B cell (primary cell): ENCODE measurements around the gene PRELID1. TPM values are rescaled to one million over a fixed set of nuclear protein-coding genes. Genes with fewer than 3 reads are reported as not detected.

Experiments
- ATAC-seq: fragments of 200-7000 bp; cut with Tn5 transposase; one replicate; pipeline ENCODE4 v1.10.0; 2021; ENCODE audit warnings: low read depth, mild to moderate bottlenecking, moderate number of reproducible peaks, moderate library complexity
- CTCF ChIA-PET: fragments of 350-600 bp; sonication (Branson Sonifier 250); formaldehyde crosslinking; loops from one replicate; lab custom pipeline; 2021; ENCODE audit warnings: antibody characterized with exemption, inconsistent platforms; lab: Charles Lee
- POLR2A ChIA-PET: fragments of 350-600 bp; sonication (Branson Sonifier 250); formaldehyde crosslinking; loops from one replicate; lab custom pipeline; 2021; ENCODE audit warnings: antibody characterized with exemption; lab: Charles Lee
- DNase-seq: peaks from one replicate; pipeline ENCODE4 v3.0.0; 2013
- H2AFZ ChIP-seq: 2 replicates; pipeline ENCODE4 v1.6.1; 2012; ENCODE audit warnings: mild to moderate bottlenecking, low read depth, low read length; ENCODE audit not compliant: insufficient read depth, poor library complexity, severe bottlenecking
- H3K27ac ChIP-seq, 2 donors: 1 replicate in 1 of 2; 2 replicates in 1 of 2; pipeline ENCODE4 v1.5.1; 2012 to 2013; ENCODE audit warnings: low read length in 2 of 2, mild to moderate bottlenecking in 2 of 2, moderate library complexity in 1 of 2
- H3K27me3 ChIP-seq, 4 experiments: fragments of 200-600 bp in 1 of 4; sonication (generic) in 1 of 4; replicated peaks in 1 of 4; 1 replicate in 2 of 4; 2 replicates in 2 of 4; pipeline versions ENCODE4 v1.6.1 to v1.7.0; 2013 to 2016; ENCODE audit warnings: low read length in 3 of 4, mild to moderate bottlenecking in 2 of 4, mixed read lengths in 1 of 4, moderate library complexity in 1 of 4; ENCODE audit not compliant: insufficient read depth in 4 of 4, control insufficient read depth in 3 of 4; ENCODE audit errors: control extremely low read depth in 1 of 4
- H3K36me3 ChIP-seq, 2 experiments: replicated peaks in 1 of 2; 1 replicate in 1 of 2; 2 replicates in 1 of 2; pipeline versions ENCODE4 v1.6.1 to v1.7.1; 2013; ENCODE audit warnings: low read length in 1 of 2; ENCODE audit not compliant: insufficient read depth in 2 of 2, control insufficient read depth in 1 of 2; ENCODE audit errors: control extremely low read depth in 1 of 2, extremely low read depth in 1 of 2
- H3K4me1 ChIP-seq, 2 donors: fragments of 200-600 bp in 1 of 2; sonication (generic) in 1 of 2; 1 replicate in 1 of 2; 2 replicates in 1 of 2; pipeline versions ENCODE4 v1.5.1 to v1.6.1; 2013 to 2017; ENCODE audit warnings: low read length in 2 of 2; ENCODE audit not compliant: control insufficient read depth in 2 of 2, insufficient read depth in 2 of 2
- H3K4me2 ChIP-seq: replicated peaks from 2 replicates; pipeline ENCODE3; 2012; ENCODE audit warnings: mild to moderate bottlenecking, low read depth, low read length; ENCODE audit not compliant: poor library complexity, severe bottlenecking
- H3K4me3 ChIP-seq, 5 experiments: fragments of 200-600 bp in 1 of 5; sonication (generic) in 1 of 5; 1 replicate in 3 of 5; 2 replicates in 2 of 5; pipeline versions ENCODE4 v1.5.1 to v1.7.0; 2011 to 2016; ENCODE audit warnings: low read length in 4 of 5, mild to moderate bottlenecking in 4 of 5, low read depth in 2 of 5, control low read depth in 1 of 5, moderate library complexity in 1 of 5; ENCODE audit not compliant: insufficient read depth in 1 of 5; ENCODE audit errors: control extremely low read depth in 1 of 5, extremely low read depth in 1 of 5
- H3K79me2 ChIP-seq: fragments of 200-600 bp; sonication (generic); one replicate; pipeline ENCODE4 v1.6.0; 2016; ENCODE audit warnings: low read length; ENCODE audit not compliant: control insufficient read depth, insufficient read depth
- H3K9ac ChIP-seq: fragments of 200-600 bp; sonication (generic); 2 replicates; pipeline ENCODE4 v1.6.1; 2017; ENCODE audit warnings: mild to moderate bottlenecking, low read length, moderate library complexity
- H3K9me3 ChIP-seq, 3 donors: one replicate each; pipeline versions ENCODE4 v1.6.1 to v1.7.1; 2013; ENCODE audit warnings: low read length in 2 of 3; ENCODE audit not compliant: control insufficient read depth in 2 of 3, insufficient read depth in 1 of 3; ENCODE audit errors: control extremely low read depth in 1 of 3
- H4K20me1 ChIP-seq: 2 replicates; pipeline ENCODE4 v1.6.0; 2012; ENCODE audit warnings: mild to moderate bottlenecking, low read length; ENCODE audit not compliant: insufficient read depth, control insufficient read depth, poor library complexity, severe bottlenecking
- H3K27ac Mint-ChIP-seq: one replicate; pipeline ENCODE4 v1.8.0; 2021; ENCODE audit warnings: mixed read lengths
- H3K27me3 Mint-ChIP-seq: one replicate; pipeline ENCODE4 v1.8.0; 2021; ENCODE audit warnings: mixed read lengths
- H3K4me1 Mint-ChIP-seq: one replicate; pipeline ENCODE4 v1.8.0; 2021; ENCODE audit warnings: mixed read lengths
- H3K4me3 Mint-ChIP-seq: one replicate; pipeline ENCODE4 v1.8.0; 2021; ENCODE audit warnings: mixed read lengths
- H3K9me3 Mint-ChIP-seq: one replicate; pipeline ENCODE4 v1.8.0; 2022; ENCODE audit warnings: mixed read lengths; ENCODE audit not compliant: insufficient read depth
- EZH2 ChIP-seq: IDR thresholded peaks from 2 replicates; pipeline ENCODE4 v1.6.1; 2012; ENCODE audit warnings: borderline replicate concordance, low read depth, mild to moderate bottlenecking, moderate library complexity, low read length; ENCODE audit not compliant: insufficient read depth, poor library complexity, severe bottlenecking
- WGBS: methylation state at CpG from one replicate; pipeline ENCODE4 v1.1.5; 2013; ENCODE audit warnings: missing lambda C conversion rate; ENCODE audit not compliant: insufficient coverage; 5-methylcytosine and 5-hydroxymethylcytosine counted together
- intact Hi-C: fragments of 100-400 bp; cut with micrococcal nuclease; formaldehyde crosslinking; loops from one replicate; pipeline ENCODE4 v1.10.0; 2022
- polyA plus RNA-seq: library from polyadenylated mRNA; depleted of rRNA; stranded (reverse); fragments of >200 nt; gene quantifications from 2 replicates; pipeline ENCODE4 v1.2.3, GENCODE V29; 2012
- total RNA-seq, 2 donors: library from RNA; stranded (reverse); fragments of 120-200 nt in 1 of 2; gene quantifications; 1 replicate in 1 of 2; 2 replicates in 1 of 2; pipeline versions ENCODE4 v1.2.3 to v1.2.4, GENCODE V29; 2013 to 2022
- TF ChIP-seq, protein P1 (sequence below): fragments of 200-600 bp; IDR thresholded peaks from one replicate; pipeline ENCODE4 v1.8.0; 2022; ENCODE audit warnings: antibody characterized with exemption, mild to moderate bottlenecking

The PRELID1 gene
- total and polyA plus RNA-seq, 2 donors (not counting 1 experiment from before 2014, with no cell fraction given), result 71.7 to 86.8 TPM

DNA sequence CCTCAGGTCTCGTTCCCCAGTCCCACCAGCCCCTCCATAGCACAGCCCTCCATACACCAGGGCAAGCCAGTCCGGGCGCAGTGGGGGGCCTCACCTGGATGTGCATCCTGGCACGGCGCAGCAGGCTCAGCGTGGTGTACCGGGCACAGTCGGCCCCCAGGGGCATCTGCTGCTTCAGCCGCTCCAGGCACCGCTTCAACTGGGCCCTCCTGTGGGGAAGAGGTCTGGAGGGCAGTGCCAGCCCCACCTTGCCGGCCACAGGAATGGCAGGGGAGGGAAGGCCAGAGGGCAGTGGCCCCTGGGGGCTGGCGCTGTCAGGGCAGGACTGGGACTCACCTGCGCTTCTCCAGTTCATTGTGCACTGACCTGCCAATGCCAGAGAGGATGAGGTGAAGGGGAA lies 6.7 kb downstream of the PRELID1 start:
- ChIA-PET POLR2A (interaction anchor here (1.0 to 1.4 kb wide), 3 partner anchors 8 to 41 kb away, joined by 3 read pairs; partner anchors contain the start of gene LMAN2), CTCF (interaction anchor here (0.6 to 4.9 kb wide), 26 partner anchors 8 to 843 kb away, joined by 3 to 34 read pairs (median 5); partner anchors contain the start of genes LMAN2, NHP2 and TMED9)
- no peak for TF ChIP-seq EZH2
- TF ChIP-seq, protein P1, sequence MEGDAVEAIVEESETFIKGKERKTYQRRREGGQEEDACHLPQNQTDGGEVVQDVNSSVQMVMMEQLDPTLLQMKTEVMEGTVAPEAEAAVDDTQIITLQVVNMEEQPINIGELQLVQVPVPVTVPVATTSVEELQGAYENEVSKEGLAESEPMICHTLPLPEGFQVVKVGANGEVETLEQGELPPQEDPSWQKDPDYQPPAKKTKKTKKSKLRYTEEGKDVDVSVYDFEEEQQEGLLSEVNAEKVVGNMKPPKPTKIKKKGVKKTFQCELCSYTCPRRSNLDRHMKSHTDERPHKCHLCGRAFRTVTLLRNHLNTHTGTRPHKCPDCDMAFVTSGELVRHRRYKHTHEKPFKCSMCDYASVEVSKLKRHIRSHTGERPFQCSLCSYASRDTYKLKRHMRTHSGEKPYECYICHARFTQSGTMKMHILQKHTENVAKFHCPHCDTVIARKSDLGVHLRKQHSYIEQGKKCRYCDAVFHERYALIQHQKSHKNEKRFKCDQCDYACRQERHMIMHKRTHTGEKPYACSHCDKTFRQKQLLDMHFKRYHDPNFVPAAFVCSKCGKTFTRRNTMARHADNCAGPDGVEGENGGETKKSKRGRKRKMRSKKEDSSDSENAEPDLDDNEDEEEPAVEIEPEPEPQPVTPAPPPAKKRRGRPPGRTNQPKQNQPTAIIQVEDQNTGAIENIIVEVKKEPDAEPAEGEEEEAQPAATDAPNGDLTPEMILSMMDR, result no peak
- no peak overlapping the region for H3K27ac Mint-ChIP-seq
- Histone ChIP-seq H2AFZ (no peak overlapping the region), H3K4me1 (peaks cover 47 to 65% of the 10 kb centered on the region in 2 donors), H3K4me2 (peak overlapping the region; percentile 99), H3K9me3 (peaks cover 0 to 2% (median 0%) of the 10 kb centered on the region in 3 donors), H3K36me3 (peaks cover 2 to 22% of the 10 kb centered on the region in 2 experiments), H4K20me1 (peaks cover 63% of the 10 kb centered on the region), H3K27ac (no peak overlapping the region), H3K9ac (no peak overlapping the region), H3K79me2 (peaks cover 28% of the 10 kb centered on the region), H3K27me3 (no peaks in the 10 kb centered on the region), H3K4me3 (peak overlapping the region in 2 of 5 experiments; percentile 15 to 80)
- intact Hi-C loops, result loop anchor here (10.0 kb wide), 1 partner anchor 804 kb away; the partner anchor contains the start of gene N4BP3
- WGBS, result 85% methylated on average over 13 of the region's 13 CpGs
- no peaks in the 10 kb centered on the region for H3K27me3 Mint-ChIP-seq
- no peak for ATAC-seq
- peaks cover 56% of the 10 kb centered on the region for H3K4me1 Mint-ChIP-seq
- DNase-seq, result peak; percentile 35
- H3K4me3 Mint-ChIP-seq, result peak overlapping the region; percentile 90
- no peaks in the 10 kb centered on the region for H3K9me3 Mint-ChIP-seq

DNA sequence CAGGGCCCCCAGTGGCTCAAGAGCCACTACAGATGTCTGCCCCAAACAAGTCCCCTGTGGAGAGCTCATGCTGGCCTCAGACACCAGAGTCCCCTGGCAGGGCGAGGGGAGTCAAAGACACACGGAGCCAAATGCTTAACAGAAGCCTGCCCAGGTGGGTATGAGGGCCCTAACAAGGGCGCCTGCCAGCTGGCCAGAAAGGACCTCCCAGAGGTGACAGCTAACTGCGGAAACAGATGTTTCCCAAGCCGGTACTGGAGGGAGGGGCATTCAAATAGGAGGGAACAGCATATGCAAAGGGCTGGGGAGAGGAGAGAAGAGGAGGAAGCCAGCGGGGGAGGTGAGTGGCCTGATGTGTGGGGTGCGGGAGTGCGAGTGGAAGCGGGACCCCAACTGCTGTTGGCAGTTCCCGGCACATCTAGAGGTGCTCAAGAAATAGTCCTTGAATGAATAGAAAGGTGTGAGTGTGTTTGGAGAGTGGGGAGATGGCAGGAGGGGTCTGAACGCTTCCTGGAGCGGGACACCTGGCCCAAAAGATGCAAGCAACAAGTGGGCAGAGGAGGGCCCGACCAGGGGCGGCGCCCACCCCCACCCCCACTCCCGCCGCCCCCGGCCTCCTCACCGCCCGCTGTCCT lies 7.3 kb downstream of the PRELID1 start:
- Histone ChIP-seq H3K79me2 (peaks cover 25% of the 10 kb centered on the region), H3K9me3 (peaks cover 0 to 2% (median 0%) of the 10 kb centered on the region in 3 donors), H3K4me2 (peak overlapping the region; percentile 99), H3K36me3 (peaks cover 2 to 17% of the 10 kb centered on the region in 2 experiments), H3K4me3 (peak overlapping the region in 4 of 5 experiments; percentile 15 to 80 (median 67)), H3K4me1 (peaks cover 43 to 62% of the 10 kb centered on the region in 2 donors), H3K27me3 (no peaks in the 10 kb centered on the region), H2AFZ (no peak overlapping the region), H3K27ac (no peak overlapping the region), H3K9ac (peak overlapping the region; percentile 72), H4K20me1 (peaks cover 57% of the 10 kb centered on the region)
- CTCF ChIA-PET, result interaction anchor here (0.7 to 4.9 kb wide), 18 partner anchors 8 to 281 kb away, joined by 3 to 34 read pairs (median 6); partner anchors contain the start of genes LMAN2 and TMED9
- no peaks in the 10 kb centered on the region for H3K9me3 Mint-ChIP-seq
- TF ChIP-seq, protein P1, result no peak
- TF ChIP-seq EZH2, result no peak
- ATAC-seq, result peak; percentile 25
- no peaks in the 10 kb centered on the region for H3K27me3 Mint-ChIP-seq
- POLR2A ChIA-PET, result interaction anchor here (1.2 to 1.4 kb wide), 2 partner anchors 9 to 40 kb away, joined by 3 read pairs; partner anchors contain the start of gene LMAN2
- H3K4me3 Mint-ChIP-seq, result peak overlapping the region; percentile 90
- peaks cover 51% of the 10 kb centered on the region for H3K4me1 Mint-ChIP-seq
- peak overlapping the region; percentile 84 for H3K27ac Mint-ChIP-seq
- peak; percentile 78 for DNase-seq
- intact Hi-C loops, result loop anchor here (10.0 kb wide), 1 partner anchor 804 kb away; the partner anchor contains the start of gene N4BP3
- under 1% methylated on average over 10 of the region's 20 CpGs for WGBS
